GM12872 (cell line): ENCODE data around the gene ZBTB6.

ENCODE experiments used
- CTCF ChIP-seq: IDR thresholded peaks from 3 replicates; pipeline ENCODE4 v1.5.1; 2011; ENCODE audit warnings: low read depth, mild to moderate bottlenecking, low read length, moderate library complexity; ENCODE audit not compliant: insufficient read depth

ZBTB6 gene

GRCh38 chr9:122879443-122879842, 33.7 kb downstream of the ZBTB6 start:
- no peak for TF ChIP-seq CTCF

- TF ChIP-seq CTCF, result no peak
Measured at GRCh38 chr9:122875523-122875922, 37.6 kb downstream of the ZBTB6 start.

- TF ChIP-seq CTCF, result no peak
Measured at GRCh38 chr9:122866079-122866478, 47.0 kb downstream of the ZBTB6 start.

- no peak for TF ChIP-seq CTCF
Measured at GRCh38 chr9:122865300-122865699, 47.8 kb downstream of the ZBTB6 start.

- TF ChIP-seq CTCF, result no peak
Measured at GRCh38 chr9:122863407-122863806, 49.7 kb downstream of the ZBTB6 start.

GRCh38 chr9:122860319-122861142, 52.6 kb downstream of the ZBTB6 start:
- no peak for TF ChIP-seq CTCF
